Fibroblast of skin of back (primary cell): ENCODE measurements around the gene FAXC. TPM values are rescaled to one million over a fixed set of nuclear protein-coding genes. Genes with fewer than 3 reads are reported as not detected.
A peak's percentile ranks its signal among the peaks of the same experiment; 100 is the strongest.

Experiments used
- DNase-seq: peaks from one replicate; pipeline ENCODE4 v3.0.0-alpha.2; 2013
- polyA plus RNA-seq, 2 experiments: library from polyadenylated mRNA; unstranded; fragments of 120-200 nt; gene quantifications; one replicate each; pipeline ENCODE4 v1.2.1, GENCODE V29; 2013; ENCODE audit not compliant: insufficient read length in 2 of 2

Gene FAXC
- polyA plus RNA-seq (2013, experiment 1 of 2; ENCODE audit: insufficient read length), result 3.4 TPM
- 3.6 TPM for polyA plus RNA-seq (2013, experiment 2 of 2; ENCODE audit: insufficient read length)

DNA sequence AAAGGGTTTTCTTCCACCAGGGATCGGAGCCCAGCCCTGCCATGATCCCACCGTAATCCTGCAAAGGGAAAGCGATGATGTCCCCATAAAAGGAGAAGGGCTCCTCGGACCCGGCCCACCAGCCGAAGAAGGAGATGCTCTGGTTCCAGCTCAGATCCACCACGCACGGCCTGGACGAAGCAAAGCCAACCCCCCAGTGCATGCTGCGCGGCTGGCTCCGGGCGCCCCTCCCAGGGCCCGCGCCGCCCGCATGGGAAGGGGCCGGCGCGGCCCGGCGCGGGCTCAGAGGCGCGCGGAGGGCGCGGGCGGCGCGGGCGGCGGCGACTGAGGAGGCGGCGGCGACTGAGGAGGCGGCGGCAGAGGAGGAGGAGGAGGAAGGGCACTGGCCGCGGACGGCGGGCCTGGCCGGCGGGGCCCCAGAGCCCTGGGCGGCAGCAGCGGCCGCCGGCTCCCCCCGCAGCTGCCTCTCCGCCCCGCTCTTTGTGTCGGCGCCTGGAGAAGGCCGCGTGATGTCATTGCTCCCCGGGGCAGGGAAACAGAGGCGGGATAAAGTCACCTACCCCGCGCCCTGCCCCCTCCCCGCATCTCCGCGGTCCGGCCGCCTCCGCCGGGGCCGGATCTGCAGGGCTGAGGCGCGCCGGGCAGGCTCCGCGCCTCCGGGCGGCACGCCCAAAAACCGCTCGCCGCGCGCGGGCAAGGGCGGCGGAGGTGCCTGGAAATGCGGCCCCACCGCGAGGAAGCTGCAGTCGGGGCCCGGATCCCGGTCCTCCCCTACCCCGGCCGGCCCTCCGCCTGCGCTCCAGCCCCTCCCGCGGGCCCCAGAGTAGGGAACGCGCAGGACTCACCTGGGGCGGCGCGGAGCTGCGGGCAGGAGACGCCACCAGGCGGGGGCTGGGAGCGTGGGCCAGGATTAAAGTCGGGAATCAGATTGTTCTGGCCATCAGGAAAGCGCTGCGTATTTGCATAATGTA, at the start of gene FAXC:
FAXC (minus strand) TSS at position 504 of the 971 bp plus-strand sequence; CDS start at position 202, 302 bp downstream.
- peak; percentile 37 for DNase-seq

DNA sequence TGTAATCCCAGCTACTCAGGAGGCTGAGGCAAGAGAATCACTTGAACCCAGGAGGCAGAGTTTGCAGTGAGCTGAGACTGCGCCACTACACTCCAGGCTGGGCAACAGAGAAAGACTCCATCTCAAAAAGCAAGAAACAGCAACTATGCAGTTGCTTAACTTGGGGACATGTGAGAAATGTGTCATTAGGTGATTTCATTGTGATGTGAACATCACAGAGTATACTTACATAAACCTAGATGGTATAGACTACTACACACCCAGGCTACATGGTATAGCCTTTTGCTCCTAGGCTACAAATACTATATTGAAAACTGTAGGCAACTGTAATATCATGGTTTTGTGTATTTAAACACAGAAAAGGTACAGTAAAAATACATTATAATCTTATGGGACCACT, 47.8 kb upstream of the FAXC start:
- no peak for DNase-seq

DNA sequence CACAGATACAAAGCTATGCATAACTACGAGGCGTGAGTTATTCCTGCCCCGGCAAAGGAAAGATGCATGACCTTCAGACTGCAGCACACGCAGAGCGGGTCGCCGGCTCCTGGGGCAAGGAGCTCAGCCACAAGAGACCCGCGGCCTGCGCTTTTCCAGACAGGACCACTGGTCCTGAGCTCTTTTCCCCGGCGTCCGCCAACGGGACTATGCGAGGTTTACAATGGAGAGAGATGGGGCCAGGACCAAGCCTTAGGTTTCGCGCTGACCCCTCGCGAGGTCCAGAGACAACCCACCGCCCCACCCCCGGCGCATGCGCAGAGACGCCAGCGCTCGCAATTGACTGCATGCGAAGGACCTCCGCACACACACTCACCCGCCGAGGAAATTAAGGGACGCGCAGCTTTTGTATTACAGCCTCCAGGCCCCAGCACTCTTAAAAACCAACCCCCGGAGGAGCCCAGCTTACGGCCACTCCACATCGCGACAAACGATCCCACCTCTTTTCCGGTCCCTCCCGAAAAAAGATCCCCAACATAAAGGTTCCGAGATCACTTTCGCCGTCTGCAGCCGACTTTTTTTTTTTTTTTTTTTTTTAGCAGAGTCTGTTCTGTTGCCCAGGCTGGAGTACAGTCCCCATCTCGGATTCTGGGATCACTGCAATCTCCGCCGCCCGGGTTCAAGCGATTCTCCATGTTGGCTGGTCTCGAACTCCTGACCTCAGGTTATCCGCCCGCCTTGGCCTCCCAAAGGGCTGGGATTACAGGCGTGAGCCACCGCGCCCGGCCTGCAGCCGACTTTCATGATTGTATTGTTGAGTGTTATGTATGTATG, 44.4 kb upstream of the FAXC start, which contains the start of gene COQ3:
COQ3 (minus strand) TSS at position 498 of the 834 bp plus-strand sequence; CDS start at position 482, 16 bp downstream.
- peak; percentile 80 for DNase-seq

DNA sequence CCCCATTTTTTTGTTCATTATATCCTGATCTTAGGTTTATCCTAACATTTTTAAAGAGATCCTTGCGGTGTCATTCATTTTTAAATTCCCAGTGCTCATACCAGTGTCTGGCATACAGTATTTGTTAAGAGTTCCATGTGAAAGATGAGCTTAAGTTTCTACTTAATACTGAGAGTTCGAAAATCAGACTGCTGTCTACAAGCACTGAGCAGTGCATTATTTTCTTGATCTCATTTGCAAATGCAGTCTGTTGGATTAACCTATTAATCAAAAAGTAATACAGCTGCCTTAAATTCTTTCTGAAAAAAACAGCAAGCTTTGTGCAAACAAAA, 43.9 kb upstream of the FAXC start:
- DNase-seq, result no peak

DNA sequence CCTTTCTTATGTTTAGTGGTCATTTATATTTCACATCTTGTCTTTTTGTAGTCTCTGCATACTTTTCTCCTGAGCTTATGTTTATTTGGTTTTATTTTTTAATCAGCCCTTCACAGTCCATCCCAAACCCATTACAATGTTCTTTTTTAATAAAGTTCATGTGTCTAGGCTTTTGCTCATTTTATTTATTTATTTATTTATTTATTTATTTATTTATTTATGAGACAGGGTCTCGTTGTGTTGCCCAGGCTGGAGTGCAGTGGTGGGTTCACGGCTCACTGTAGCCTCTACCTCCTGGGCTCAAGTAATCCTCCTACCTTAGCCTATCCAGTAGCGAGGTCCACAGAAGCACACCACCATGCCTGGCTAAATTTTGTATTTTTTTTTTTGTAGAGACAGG, 41.4 kb upstream of the FAXC start:
- DNase-seq, result no peak

DNA sequence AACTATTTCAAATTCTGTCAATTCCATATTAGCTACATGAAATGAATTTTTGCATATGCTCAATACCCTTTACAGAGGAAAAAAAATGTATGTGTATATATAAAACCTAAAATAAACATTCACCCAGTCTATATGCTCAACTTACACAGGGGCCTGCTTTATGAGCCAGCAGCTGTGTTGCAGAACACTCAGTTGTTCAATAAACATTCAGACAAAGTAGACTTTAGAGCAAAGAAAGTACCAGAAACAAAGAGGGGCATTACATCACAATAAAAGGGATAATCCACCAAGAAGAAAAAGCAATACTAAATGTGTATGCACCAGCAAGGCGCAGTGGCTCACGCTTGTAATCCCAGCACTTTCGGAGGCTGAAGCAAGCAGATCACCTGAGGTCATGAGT, 35.0 kb upstream of the FAXC start:
- no peak for DNase-seq

DNA sequence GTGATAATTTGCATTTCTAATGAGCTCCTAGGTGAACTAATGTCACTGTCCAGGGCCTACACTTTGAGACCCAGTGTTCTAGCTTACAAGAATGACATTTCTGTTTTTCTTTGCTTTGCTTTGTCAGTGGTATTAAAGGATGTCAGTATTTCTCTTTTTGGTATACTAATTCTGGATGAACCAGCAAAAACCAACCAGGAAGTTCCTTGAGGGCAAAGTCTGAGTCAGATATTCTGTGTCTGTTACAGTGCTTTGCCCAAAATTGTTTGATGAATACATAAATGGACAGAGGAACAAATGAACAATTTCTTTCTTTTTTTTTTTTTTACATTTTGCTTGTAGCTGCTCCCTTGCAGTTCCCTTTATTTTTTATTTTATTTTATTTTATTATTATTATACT, 29.2 kb upstream of the FAXC start:
- no peak for DNase-seq

DNA sequence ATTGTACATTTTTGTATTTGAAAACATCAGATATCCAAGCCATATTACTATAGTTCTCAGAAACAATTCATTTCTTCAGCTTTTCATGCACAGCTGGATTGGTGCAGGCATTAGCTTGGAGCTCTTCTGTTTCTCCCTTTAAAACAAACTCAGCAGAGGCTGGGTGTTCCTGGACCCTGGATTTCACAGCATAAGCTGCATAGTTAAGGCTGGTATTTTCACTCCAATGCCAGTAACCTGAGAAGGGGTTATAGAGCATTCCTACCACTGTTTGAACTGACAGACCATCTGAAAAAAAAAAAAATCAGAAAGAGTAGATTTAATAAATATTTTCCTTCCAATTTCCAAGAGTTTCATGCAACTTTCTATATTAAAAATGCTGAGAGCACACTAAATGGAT, 20.1 kb upstream of the FAXC start:
- DNase-seq, result no peak

DNA sequence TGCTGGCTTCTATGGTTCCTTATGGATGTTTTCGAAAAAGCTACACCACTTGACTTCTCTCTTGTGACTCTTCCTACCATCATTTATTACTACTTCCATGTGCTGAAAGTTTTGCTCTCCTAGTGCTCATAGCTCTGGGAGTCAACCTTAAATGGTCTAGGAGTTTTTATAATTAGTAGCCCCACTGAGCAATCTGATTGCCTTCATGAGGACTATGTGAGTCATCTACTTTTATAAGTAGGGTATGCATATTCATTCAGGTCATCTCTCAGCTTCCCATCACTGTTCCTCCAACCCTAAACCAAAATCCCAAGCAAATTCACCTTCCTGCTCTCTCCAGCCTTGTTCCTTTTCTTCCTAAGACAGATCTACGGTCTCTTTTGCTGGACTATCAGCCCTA, 17.4 kb upstream of the FAXC start:
- DNase-seq, result no peak

DNA sequence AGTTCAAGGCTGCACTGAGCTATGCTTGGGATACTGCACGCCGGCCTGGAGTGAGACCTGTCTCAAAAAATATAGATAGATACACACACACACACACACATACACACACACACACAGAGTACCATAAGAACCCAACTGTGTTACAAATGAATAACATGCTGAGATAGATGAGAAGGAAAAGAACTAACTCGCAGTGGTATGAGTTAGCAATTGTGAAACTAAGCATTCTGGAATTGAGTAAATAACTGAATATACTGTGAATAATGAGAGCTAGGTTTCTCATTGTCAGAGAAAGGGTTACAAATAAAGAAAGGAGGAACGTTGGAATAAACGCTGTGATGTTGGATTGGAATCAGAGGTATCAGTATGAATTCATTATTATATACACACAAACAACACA, 14.6 kb upstream of the FAXC start:
- no peak for DNase-seq

DNA sequence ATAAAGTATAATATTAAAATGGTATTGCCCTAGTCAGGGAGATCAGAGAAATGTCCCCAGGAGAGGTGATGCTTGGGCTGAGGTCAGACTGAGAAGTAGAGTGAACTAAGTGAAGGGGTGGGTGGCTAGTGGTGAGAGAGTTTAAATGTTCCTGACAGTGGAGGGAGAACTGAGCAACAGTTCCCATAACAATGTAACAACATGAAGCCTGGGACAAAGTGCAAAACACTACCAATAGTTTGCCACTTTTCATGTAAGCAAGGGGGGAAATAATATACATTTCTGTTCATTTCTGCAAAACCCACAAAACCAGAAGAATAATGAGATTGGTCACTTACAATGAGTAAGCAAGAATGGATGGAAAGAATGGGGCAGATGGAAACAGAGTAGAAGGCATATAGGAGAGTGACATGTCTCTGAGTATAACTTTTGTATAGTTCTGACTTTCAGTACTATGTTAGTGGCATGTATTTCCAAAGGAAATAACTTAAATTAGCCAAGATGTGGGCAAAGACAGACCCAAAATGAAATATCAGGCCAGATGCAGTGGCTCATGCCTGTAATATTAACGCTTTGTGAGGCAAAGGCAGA, 13.3 kb upstream of the FAXC start:
- DNase-seq, result no peak

DNA sequence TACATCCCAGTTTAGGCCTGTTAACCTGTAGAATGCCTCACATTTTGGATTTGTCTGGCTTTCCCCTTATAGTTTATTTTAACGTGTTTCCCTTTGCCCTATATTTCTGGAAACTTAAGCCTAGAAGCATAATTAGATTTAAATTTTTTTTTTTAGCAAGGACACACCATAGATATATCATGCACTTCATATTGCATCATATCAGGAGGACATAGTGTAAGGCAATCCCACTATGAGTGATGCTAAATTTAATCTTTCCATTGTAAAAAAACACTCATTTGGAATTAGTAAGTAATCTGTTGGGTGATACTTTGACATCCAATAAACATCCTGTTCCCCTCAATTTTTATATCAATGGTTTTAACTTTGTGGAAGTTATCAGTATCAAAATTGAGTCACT, 10.3 kb upstream of the FAXC start:
- DNase-seq, result no peak

DNA sequence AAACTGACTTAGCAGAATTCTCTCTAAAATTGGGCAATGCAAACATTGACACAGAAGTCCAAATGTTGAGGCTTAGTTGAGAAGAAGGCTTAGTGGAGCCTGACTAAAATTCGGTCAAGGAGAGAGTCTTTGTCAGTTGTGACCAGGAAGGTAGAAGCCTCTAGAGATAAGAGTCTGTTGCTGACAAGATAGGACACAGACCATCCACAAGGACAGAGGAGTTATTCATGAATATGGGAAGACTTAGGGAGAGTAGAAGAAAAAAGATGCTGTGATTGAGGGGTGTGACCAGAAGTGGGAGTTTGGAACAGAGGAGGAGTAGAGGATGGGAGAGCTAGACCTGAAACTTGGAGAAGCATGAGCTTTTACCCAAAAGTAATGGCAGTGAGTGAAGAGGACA, 7.2 kb upstream of the FAXC start:
- DNase-seq, result no peak

DNA sequence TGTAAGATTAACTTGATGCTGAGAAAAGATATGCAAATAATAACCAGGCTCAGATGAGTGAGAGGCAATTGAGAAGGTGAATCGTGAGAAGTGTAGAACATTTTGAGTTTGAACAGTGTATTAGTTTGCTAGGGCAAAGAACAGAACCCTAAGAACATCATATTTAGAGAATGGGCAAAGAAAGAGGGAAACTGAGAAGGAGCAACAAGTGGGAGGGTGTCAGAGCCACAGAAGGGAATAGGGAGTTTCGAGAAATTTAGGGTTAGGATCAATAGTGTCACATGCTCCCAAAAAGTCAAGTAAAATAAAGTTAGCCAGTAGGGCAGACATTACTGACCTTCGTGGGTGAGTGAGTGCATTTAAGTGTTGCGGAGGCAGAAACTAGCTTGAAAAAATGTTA, 5.5 kb upstream of the FAXC start:
- no peak for DNase-seq

DNA sequence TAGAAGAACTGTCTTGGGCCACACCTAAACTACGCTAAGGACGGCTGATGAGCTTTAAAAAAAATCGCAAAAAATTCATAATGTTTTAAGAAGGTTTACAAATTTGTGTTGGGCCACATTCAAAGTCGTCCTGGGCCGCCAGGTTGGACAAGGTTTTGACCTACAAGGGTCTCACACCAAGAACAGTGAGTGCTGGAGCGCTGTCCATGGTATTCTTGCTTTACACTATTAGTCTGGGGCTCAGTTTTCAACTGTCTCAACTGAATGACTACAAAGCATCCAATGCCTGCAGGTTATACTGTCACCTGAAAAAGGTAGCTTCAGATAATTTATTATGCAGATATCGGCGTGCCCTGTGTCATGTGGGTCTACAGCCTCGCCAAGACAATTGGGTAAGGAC, 3.7 kb upstream of the FAXC start:
- no peak for DNase-seq

DNA sequence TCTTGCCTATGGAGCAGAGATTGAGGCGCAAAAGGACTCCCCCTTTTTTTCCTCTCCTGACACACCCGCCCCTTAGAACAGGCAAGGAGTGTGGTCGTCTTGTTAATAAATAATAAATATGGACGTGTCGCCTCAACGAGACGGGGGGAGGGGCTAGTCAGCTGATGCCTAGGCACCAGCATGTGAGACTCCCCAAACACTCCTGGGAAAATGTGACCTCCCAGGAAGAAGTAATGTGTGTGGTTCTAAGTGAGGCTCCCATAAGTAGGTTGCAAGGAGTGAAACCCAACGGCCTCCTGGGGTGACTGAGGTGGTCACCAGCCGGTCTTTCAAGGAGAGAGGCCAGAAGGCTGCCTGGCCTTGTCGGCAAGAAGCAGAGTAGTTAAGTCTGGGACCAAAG, 1.1 kb upstream of the FAXC start:
- DNase-seq, result no peak

DNA sequence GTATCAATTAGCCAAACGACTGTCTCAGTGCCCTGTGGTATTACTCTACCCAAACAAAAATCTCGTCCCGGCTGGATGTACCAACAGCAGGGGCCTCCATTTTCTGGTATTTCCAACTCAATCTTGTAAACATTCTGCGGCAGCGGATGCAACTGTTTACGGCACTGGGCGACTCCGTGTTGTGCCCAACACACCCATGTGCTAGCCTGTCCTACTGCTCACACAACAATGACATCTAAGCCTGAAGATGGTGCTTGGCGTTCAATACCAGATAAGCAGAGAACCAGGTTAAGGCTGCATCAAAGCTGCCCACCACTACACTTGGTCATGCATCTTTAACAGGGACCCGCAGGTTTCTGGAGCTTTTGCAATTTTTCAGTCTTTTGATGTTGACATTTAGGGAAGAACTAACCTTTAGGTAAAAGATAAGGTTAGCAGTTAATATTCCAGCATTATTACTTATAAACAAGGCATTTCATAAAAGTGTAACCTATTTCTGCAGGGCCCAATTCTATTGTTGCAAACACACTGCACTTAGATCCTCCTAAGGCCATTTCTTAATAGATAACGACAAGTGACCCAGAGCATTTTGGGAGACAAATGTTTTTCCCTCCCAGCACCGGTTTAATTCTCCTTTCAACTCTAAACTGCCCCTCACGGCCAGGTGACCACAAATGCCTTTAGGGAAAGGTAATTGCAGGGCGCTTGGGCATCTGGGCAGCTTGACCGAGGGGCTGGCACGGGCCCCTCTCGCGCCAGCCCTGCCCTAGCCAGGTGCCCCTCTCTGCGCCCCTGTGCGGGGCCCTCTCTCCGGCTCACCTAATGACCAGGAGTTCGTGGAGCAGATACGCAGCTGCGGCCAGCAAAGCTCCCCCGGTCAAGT, 945 bp downstream of the FAXC start:
- DNase-seq, result no peak

DNA sequence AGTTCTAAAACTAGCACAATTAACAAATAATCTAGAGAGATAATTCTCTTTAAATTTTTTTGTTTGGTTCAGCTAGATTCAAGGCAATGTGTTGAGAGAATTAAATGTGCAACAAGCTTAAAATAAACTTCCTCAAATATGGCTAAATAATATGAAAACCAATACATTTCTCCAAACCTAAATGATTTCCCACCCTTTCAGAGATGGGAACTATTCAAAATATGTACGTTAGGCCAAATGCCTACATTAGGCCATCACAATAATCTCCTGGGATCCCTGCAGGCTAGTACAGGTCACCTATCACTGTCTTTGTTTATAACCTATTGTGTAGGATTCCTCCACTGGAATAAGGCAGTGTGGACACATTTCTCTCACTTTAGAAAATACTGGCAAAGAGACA, 1.7 kb downstream of the FAXC start:
- DNase-seq, result no peak

DNA sequence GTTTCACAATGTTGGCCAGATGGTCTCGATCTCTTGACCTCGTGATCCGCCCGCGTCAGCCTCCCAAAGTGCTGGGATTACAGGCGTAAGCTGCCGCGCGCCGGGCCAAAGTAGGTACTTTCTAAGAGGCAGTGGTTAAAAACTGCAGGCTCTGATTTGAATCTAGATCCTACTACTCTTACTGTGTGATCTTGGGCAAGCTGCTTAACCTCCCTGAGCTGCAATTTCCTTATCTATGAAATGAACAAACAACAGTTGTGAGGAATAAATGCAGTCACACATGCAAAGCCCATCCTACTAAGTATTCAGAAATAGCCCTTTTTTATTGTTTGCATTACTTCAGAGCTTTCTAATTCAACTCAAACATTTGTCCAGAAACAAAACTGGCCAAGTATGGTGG, 2.9 kb downstream of the FAXC start:
- no peak for DNase-seq

DNA sequence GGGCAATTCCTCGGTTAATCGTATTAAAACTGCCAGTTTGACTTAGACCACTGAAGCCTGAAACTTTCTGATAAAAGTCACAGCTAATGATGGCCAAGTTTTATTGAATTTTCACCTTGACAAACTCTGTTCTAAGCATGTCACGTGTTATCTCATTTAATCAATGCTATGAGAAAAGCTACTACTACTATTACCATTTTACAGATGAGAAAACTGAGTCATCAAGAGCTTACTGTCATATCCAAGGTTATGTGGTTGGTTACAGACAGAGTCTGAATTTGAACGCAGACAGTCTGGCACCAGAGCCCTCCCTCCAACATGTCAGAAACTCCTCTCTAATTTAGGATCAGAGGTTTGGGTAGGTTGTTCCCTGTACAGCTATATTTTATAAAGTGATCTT, 4.3 kb downstream of the FAXC start:
- no peak for DNase-seq

DNA sequence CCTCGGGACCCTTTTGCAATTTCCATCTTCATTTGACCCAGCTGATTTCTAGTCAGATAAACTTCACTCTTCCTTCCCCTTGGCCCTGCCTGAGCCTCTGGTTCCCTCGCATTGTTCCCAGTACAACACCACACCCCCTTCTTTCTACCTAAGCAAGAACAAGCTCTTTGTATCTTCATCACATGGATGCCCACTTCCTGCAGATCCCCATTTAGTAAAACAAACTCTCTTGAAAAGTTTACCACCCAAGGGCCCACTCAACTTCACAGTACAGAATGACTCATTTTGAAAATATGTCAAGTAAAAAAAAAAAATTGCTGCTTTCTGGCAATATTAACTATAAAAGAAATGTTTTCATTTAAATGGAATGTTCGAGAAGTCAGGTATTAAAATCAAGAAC, 5.2 kb downstream of the FAXC start:
- peak; percentile 72 for DNase-seq

DNA sequence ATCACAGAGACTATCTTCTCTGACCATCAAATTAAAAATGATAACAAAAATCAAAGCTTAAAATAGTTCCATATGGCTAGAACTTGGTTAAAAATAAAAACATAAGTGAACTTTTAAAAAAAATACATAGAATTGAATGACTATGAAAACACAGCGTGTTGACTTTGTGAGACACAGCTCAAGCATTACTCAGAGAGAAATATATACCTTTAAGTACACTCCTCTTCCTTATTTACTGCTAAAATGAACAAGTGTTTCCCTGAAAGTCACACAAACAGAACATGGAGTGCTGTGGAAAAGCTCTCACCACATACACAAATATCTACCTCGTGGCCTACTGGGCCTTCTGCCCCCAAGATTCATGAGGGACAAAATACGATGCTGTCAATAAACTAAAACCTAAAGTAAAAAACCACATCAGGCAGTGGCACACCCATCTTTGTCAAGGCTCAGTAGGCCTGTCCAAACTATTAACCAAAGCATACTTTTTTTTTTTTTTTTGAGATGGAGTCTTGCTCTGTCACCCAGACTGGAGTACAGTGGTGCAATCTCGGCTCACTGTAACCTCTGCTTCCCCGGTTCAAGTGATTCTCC, 7.5 kb downstream of the FAXC start:
- peak; percentile 39 for DNase-seq
